Right atrium auricular region (tissue), 2 donors: ENCODE data around the gene CSF3. TPM values are rescaled to one million over a fixed set of nuclear protein-coding genes. Genes with fewer than 3 reads are reported as not detected.

Experiments used
- DNase-seq: peaks from one replicate; pipeline ENCODE4 v3.0.0-alpha.2; 2019; ENCODE audit warnings: low spot score
- H3K27ac ChIP-seq, 2 donors: fragments of 200-600 bp; sonication (generic); 1 replicate in 1 of 2; 2 replicates in 1 of 2; pipeline ENCODE4 v1.5.1; 2016 to 2019
- H3K27me3 ChIP-seq, 2 donors: fragments of 200-600 bp; sonication (generic); one replicate each; pipeline versions ENCODE4 v1.5.1 to v1.6.0; 2017 to 2019
- H3K36me3 ChIP-seq: fragments of 200-600 bp; sonication (generic); one replicate; pipeline ENCODE4 v1.5.1; 2016
- H3K4me1 ChIP-seq, 2 donors: fragments of 200-600 bp; sonication (generic); one replicate each; pipeline versions ENCODE4 v1.5.1 to v1.6.0; 2017 to 2019
- H3K4me3 ChIP-seq, 2 donors: fragments of 200-600 bp; sonication (generic); 1 replicate in 1 of 2; 2 replicates in 1 of 2; pipeline ENCODE4 v1.5.1; 2017 to 2019; ENCODE audit warnings: mild to moderate bottlenecking in 1 of 2, moderate library complexity in 1 of 2
- H3K9me3 ChIP-seq, 2 donors: fragments of 200-600 bp; sonication (generic); one replicate each; pipeline ENCODE4 v1.5.1; 2019
- total RNA-seq, 2 donors: library from RNA; depleted of rRNA; stranded (reverse); fragments of >200 nt; gene quantifications; one replicate each; pipeline ENCODE4 v1.1.0, GENCODE V29; 2016
- TF ChIP-seq, protein P1 (sequence below), 2 donors: fragments of 200-600 bp; sonication (generic); IDR thresholded peaks; one replicate each; pipeline ENCODE4 v1.5.1; 2019; ENCODE audit warnings: antibody characterized with exemption in 2 of 2

Gene CSF3
- total RNA-seq, 2 donors from 2014 or later = 1.3 TPM; not detected in 1

GRCh38 chr17:40022497-40022896, 7.3 kb downstream of the CSF3 start:
- Histone ChIP-seq H3K27ac (no peak overlapping the region), H3K4me1 (peaks cover 0 to 45% of the 10 kb centered on the region in 2 donors), H3K27me3 (no peaks in the 10 kb centered on the region), H3K4me3 (no peak overlapping the region), H3K9me3 (no peaks in the 10 kb centered on the region), H3K36me3 (peaks cover 68% of the 10 kb centered on the region)
- TF ChIP-seq, protein P1, sequence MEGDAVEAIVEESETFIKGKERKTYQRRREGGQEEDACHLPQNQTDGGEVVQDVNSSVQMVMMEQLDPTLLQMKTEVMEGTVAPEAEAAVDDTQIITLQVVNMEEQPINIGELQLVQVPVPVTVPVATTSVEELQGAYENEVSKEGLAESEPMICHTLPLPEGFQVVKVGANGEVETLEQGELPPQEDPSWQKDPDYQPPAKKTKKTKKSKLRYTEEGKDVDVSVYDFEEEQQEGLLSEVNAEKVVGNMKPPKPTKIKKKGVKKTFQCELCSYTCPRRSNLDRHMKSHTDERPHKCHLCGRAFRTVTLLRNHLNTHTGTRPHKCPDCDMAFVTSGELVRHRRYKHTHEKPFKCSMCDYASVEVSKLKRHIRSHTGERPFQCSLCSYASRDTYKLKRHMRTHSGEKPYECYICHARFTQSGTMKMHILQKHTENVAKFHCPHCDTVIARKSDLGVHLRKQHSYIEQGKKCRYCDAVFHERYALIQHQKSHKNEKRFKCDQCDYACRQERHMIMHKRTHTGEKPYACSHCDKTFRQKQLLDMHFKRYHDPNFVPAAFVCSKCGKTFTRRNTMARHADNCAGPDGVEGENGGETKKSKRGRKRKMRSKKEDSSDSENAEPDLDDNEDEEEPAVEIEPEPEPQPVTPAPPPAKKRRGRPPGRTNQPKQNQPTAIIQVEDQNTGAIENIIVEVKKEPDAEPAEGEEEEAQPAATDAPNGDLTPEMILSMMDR (IDR thresholded peaks at IDR 0.05) = no peak
- DNase-seq = no peak

GRCh38 chr17:40022961-40023541, 7.8 kb downstream of the CSF3 start:
- no peaks in the 10 kb centered on the region for H3K27me3 ChIP-seq
- H3K9me3 ChIP-seq = no peaks in the 10 kb centered on the region
- H3K36me3 ChIP-seq = peaks cover 69% of the 10 kb centered on the region
- TF ChIP-seq, protein P1 (IDR thresholded peaks at IDR 0.05) = no peak
- H3K4me3 ChIP-seq = no peak overlapping the region
- H3K4me1 ChIP-seq = peaks cover 0 to 39% of the 10 kb centered on the region in 2 donors
- no peak for DNase-seq
- H3K27ac ChIP-seq = no peak overlapping the region

- TF ChIP-seq, protein P1 (IDR thresholded peaks at IDR 0.05) = no peak
- Histone ChIP-seq H3K4me1 (peaks cover 0 to 32% of the 10 kb centered on the region in 2 donors), H3K4me3 (no peak overlapping the region), H3K9me3 (no peaks in the 10 kb centered on the region), H3K36me3 (peaks cover 76% of the 10 kb centered on the region), H3K27me3 (no peaks in the 10 kb centered on the region), H3K27ac (no peak overlapping the region)
- DNase-seq = no peak
Observed at GRCh38 chr17:40023590-40024292, 8.5 kb downstream of the CSF3 start.

GRCh38 chr17:40024901-40025300, 9.7 kb downstream of the CSF3 start:
- Histone ChIP-seq H3K36me3 (peaks cover 80% of the 10 kb centered on the region), H3K9me3 (no peaks in the 10 kb centered on the region), H3K27ac (no peak overlapping the region), H3K27me3 (no peaks in the 10 kb centered on the region), H3K4me3 (no peak overlapping the region), H3K4me1 (peaks cover 0 to 25% of the 10 kb centered on the region in 2 donors)
- TF ChIP-seq, protein P1 (IDR thresholded peaks at IDR 0.05) = no peak
- DNase-seq = no peak

DNA sequence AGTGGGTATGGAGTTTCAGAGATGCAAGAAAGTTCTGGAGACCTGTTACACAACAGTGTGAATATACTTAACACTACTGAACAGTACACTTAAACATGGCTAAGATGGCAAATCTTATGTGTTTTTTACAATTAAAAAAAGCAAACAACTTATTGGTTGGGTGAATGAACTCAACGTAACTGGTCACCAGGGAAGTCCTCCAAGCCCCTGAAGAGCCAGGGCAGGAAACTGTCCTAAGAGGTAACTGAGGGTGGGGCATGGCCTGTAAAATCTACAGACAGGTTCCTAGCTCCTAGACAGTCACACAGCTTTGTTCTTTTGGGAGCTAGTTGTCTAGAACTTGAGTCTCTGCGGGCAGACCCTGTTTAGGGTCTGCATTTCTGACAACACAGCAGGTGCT, 10.3 kb downstream of the CSF3 start:
- no peaks in the 10 kb centered on the region for H3K9me3 ChIP-seq
- DNase-seq = no peak
- H3K36me3 ChIP-seq = peaks cover 80% of the 10 kb centered on the region
- no peak overlapping the region for H3K27ac ChIP-seq
- H3K4me1 ChIP-seq = peaks cover 0 to 25% of the 10 kb centered on the region in 2 donors
- TF ChIP-seq, protein P1 (IDR thresholded peaks at IDR 0.05) = no peak
- H3K27me3 ChIP-seq = no peaks in the 10 kb centered on the region
- H3K4me3 ChIP-seq = no peak overlapping the region
